Tibial nerve (tissue), 4 donors: Measurements from ENCODE around the gene POLR3GL. TPM values are rescaled to one million over a fixed set of nuclear protein-coding genes. Genes with fewer than 3 reads are reported as not detected.
A peak's percentile ranks its signal among the peaks of the same experiment; 100 is the strongest.
"Not testable (repeated sequence)": the region's sequence is repeated elsewhere in the genome, so short reads cannot be mapped to it uniquely, and the experiment has no call there.

Source experiments
- DNase-seq, 2 donors: peaks; one replicate each; pipeline ENCODE4 v3.0.0-alpha.2; 2019; ENCODE audit warnings: low spot score in 2 of 2
- H3K27ac ChIP-seq, 4 donors: fragments of 200-600 bp; sonication (generic) in 3 of 4; one replicate each; pipeline ENCODE4 v1.5.1; 2017 to 2019; ENCODE audit warnings: mild to moderate bottlenecking in 1 of 4
- H3K27me3 ChIP-seq, 2 donors: fragments of 200-600 bp; sonication (generic) in 1 of 2; one replicate each; pipeline versions ENCODE4 v1.5.1 to v1.6.0; 2017 to 2019
- H3K36me3 ChIP-seq, 3 donors: fragments of 200-600 bp; sonication (generic); one replicate each; pipeline ENCODE4 v1.5.1; 2018 to 2019
- H3K4me1 ChIP-seq, 4 donors: fragments of 200-600 bp; sonication (generic) in 3 of 4; one replicate each; pipeline ENCODE4 v1.5.1; 2017 to 2019
- H3K4me3 ChIP-seq, 4 donors: fragments of 200-600 bp; sonication (generic) in 3 of 4; one replicate each; pipeline ENCODE4 v1.5.1; 2017 to 2019; ENCODE audit warnings: mild to moderate bottlenecking in 1 of 4, moderate library complexity in 1 of 4
- H3K9me3 ChIP-seq, 4 donors: fragments of 200-600 bp; sonication (generic) in 3 of 4; one replicate each; pipeline ENCODE4 v1.5.1; 2017 to 2019
- EP300 ChIP-seq, 2 donors: sonication (generic); formaldehyde crosslinking; IDR thresholded peaks; one replicate each; pipeline ENCODE4 v1.6.1; 2017; ENCODE audit warnings: antibody characterized with exemption in 2 of 2, mild to moderate bottlenecking in 1 of 2
- POLR2A ChIP-seq, 2 donors: fragments of 450-650 bp; IDR thresholded peaks; one replicate each; pipeline ENCODE4 v1.6.1; 2017; ENCODE audit warnings: antibody characterized with exemption in 2 of 2, mild to moderate bottlenecking in 2 of 2, moderate library complexity in 2 of 2
- whole genome bisulfite sequencing, 2 donors: methylation state at CpG; one replicate each; pipeline ENCODE4 v1.1.5; 2018; 5-methylcytosine and 5-hydroxymethylcytosine counted together
- total RNA-seq, 4 donors: library from RNA; depleted of rRNA; stranded (reverse); fragments of >200 nt; gene quantifications; one replicate each; pipeline ENCODE4 v1.1.0, GENCODE V29; 2016
- TF ChIP-seq, protein P1 (sequence below), 5 experiments: fragments of 200-600 bp in 3 of 5; fragments of 450-650 bp in 2 of 5; sonication (generic) in 3 of 5; IDR thresholded peaks; one replicate each; pipeline ENCODE4 v1.5.1; 2016 to 2019; ENCODE audit warnings: antibody characterized with exemption in 5 of 5, mild to moderate bottlenecking in 3 of 5, moderate library complexity in 2 of 5

Gene POLR3GL
- total RNA-seq, 4 donors from 2014 or later = 20.1 to 33.1 (median 28.9) TPM

DNA sequence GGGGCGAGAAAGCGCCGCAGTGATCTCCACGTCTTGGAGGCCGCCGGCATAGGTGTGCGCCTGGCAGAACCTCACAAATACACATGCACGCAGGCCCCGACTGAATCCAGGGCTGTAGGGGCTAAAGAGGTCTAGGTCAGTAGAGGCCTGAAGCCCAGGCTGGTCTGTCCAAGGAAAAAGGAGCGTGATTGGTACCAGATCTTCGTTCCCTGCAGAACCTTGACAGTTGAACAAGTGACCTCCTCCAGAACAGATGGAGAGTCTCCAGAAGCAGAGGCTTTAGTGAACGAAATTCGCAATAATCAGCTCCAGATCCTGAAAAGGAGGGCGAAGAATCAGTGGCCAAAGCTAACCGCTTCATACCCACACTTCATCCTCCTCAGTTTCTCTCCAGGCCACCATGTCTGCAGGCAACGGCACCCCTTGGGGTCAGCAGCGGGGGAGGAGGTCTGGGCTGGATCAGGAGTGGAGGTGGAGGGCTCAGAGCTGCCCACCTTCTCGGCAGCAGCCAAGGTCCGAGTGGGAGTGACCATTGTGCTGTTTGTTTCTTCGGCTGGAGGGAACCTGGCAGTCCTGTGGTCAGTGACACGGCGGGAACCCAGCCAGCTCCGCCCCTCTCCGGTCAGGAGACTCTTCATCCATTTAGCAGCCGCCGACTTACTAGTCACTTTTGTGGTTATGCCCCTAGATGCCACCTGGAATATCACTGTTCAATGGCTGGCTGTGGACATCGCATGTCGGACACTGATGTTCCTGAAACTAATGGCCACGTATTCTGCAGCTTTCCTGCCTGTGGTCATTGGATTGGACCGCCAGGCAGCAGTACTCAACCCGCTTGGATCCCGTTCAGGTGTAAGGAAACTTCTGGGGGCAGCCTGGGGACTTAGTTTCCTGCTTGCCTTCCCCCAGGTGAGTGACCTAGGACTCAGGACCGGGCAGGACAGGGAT lies 45.2 kb upstream of the POLR3GL start:
- peak in 1 of 2 donors; percentile 32 for DNase-seq

DNA sequence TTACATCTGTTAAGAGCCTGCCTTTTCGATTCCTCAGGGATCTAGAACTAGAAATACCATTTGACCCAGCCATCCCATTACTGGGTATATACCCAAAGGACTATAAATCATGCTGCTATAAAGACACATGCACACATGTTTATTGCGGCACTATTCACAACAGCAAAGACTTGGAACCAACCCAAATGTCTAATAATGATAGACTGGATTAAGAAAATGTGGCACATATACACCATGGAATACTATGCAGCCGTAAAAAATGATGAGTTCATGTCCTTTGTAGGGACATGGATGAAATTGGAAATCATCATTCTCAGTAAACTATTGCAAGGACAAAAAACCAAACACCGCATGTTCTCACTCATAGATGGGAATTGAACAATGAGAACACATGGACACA lies 44.2 kb upstream of the POLR3GL start:
- not testable (repeated sequence) for H3K27ac ChIP-seq, H3K9me3 ChIP-seq, H3K4me3 ChIP-seq, DNase-seq, H3K27me3 ChIP-seq
- H3K4me1 ChIP-seq = peaks cover 0 to 31% (median 18%) of the 10 kb centered on the region in 4 donors
- WGBS, 2 donors = 81 to 93% methylated on average over 3 of the region's 4 CpGs
- H3K36me3 ChIP-seq = peaks cover 0 to 32% (median 0%) of the 10 kb centered on the region in 3 donors

More for the DNA sequence above, 45.2 kb upstream of the POLR3GL start:
- peak overlapping the region; percentile 77 to 82 (median 80) for H3K4me3 ChIP-seq
- H3K27ac ChIP-seq = peak overlapping the region; percentile 75 to 95 (median 89)
- H3K27me3 ChIP-seq = no peaks in the 10 kb centered on the region
- peaks cover 0 to 31% (median 18%) of the 10 kb centered on the region in 4 donors for H3K4me1 ChIP-seq
- H3K36me3 ChIP-seq = peaks cover 0 to 43% (median 0%) of the 10 kb centered on the region in 3 donors
- TF ChIP-seq POLR2A (IDR thresholded peaks at IDR 0.05) = no peak
- TF ChIP-seq EP300 (IDR thresholded peaks at IDR 0.05) = no peak
- TF ChIP-seq, protein P1, sequence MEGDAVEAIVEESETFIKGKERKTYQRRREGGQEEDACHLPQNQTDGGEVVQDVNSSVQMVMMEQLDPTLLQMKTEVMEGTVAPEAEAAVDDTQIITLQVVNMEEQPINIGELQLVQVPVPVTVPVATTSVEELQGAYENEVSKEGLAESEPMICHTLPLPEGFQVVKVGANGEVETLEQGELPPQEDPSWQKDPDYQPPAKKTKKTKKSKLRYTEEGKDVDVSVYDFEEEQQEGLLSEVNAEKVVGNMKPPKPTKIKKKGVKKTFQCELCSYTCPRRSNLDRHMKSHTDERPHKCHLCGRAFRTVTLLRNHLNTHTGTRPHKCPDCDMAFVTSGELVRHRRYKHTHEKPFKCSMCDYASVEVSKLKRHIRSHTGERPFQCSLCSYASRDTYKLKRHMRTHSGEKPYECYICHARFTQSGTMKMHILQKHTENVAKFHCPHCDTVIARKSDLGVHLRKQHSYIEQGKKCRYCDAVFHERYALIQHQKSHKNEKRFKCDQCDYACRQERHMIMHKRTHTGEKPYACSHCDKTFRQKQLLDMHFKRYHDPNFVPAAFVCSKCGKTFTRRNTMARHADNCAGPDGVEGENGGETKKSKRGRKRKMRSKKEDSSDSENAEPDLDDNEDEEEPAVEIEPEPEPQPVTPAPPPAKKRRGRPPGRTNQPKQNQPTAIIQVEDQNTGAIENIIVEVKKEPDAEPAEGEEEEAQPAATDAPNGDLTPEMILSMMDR (IDR thresholded peaks at IDR 0.05) = no peak
- 5% methylated on average over 23 to 31 of the region's 33 CpGs for WGBS, 2 donors
- H3K9me3 ChIP-seq = no peaks in the 10 kb centered on the region

DNA sequence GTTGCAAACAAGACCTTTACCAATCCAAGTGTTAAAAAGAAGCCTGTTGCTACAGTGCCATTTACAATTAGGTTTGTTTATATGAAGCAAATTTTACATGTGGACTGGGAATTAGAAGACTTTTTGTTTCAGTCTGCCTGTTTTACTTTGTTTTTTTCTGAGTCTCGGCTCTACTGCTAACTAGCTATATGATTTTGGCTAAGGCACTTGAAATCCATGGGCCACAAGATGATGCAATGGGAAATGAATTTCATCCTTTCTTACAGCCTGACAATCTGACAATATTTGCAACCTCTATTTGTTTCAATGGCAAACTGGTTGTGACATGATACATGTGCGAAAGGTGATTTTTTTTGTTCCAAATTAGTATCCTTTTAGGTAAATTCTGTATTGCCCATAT lies 42.2 kb upstream of the POLR3GL start:
- Histone ChIP-seq H3K4me1 (peaks cover 0 to 30% (median 24%) of the 10 kb centered on the region in 4 donors), H3K27me3 (no peaks in the 10 kb centered on the region), H3K27ac (no peak overlapping the region), H3K36me3 (peaks cover 0 to 19% (median 0%) of the 10 kb centered on the region in 3 donors), H3K4me3 (no peak overlapping the region), H3K9me3 (no peaks in the 10 kb centered on the region)
- no peak for DNase-seq
- TF ChIP-seq, protein P1 (IDR thresholded peaks at IDR 0.05) = no peak
- TF ChIP-seq POLR2A (IDR thresholded peaks at IDR 0.05) (no peak), EP300 (IDR thresholded peaks at IDR 0.05) (no peak)
- WGBS, 2 donors = 56 to 57% methylated on average over 2 of the region's 2 CpGs

DNA sequence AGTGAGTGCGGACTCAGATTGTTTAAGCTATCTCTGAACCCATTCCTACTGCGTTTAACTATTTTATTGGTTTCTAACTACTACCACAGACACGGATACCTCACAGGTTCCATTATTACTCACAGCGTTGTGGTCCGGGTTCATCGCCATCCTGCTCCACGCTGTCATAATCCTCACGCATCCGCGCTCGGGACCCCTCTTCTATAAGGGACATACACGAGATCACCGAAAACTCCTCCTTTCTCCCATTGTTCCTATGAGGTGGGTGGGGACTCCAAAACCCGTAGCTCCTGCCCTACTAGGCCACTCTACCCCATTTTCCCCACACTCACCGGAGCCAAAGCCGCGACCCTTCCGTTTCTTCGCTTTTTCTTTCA lies 37.8 kb upstream of the POLR3GL start:
- no peak for TF ChIP-seq POLR2A (IDR thresholded peaks at IDR 0.05)
- no peak for TF ChIP-seq EP300 (IDR thresholded peaks at IDR 0.05)
- TF ChIP-seq, protein P1 (IDR thresholded peaks at IDR 0.05) = no peak
- Histone ChIP-seq H3K27ac (peak overlapping the region; percentile 92 to 100 (median 97)), H3K4me3 (peak overlapping the region; percentile 66 to 86 (median 74)), H3K9me3 (no peaks in the 10 kb centered on the region), H3K4me1 (peaks cover 0 to 24% (median 18%) of the 10 kb centered on the region in 4 donors), H3K27me3 (no peaks in the 10 kb centered on the region), H3K36me3 (peaks cover 0 to 28% (median 0%) of the 10 kb centered on the region in 3 donors)
- no peak for DNase-seq
- 5 to 6% methylated on average over 19 of the region's 19 CpGs for WGBS, 2 donors

DNA sequence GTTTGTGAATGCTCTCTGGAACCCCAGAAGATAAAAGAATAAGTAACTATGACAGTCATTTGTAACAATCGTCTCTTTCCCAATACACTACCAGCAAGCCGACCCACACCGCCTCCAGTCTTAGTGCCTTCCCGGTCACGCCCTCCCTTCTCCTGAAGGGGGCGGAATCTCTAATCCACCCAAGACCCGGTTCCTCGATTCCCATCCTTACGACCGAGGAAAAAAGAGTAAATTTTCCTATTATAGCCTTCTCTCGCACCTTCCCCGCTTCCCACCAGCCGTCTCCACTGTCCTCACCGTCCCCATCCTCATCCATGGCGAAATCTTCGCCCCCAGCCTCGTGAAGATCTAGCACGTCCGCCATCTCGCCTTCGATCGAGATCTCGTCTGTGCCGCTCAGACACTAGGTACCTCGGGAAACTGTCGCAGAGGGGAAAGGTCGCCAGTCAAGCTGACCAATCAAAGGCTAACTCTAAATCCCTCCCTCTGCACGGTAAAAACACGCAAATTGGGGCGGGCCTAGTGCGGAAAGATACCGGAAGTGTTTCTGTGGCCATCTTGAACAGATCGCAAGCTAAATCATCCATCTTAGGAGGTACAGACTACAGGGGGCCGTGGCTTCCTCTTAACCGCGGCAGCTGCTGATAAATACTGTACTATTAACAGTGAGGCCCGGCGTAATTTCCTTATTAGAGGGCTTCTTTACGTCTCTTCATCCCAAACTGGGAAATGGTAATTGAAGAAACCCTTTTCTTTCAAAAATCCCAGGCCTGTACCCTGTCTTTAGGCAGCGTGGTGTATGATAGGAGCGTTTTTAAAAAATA lies 37.2 kb upstream of the POLR3GL start, which contains the start of gene RBM8A:
TSS of gene RBM8A (minus strand) at position 422 of the 824 bp plus-strand sequence. CDS start at position 364, 58 bp downstream.
- H3K27me3 ChIP-seq = no peaks in the 10 kb centered on the region
- H3K27ac ChIP-seq = peak within 1 kb of the TSS; percentile 92 to 100 (median 97)
- H3K4me1 ChIP-seq = peaks cover 0 to 24% (median 18%) of the 10 kb centered on the region in 4 donors
- 0 to 1% methylated on average over 41 of the region's 41 CpGs for WGBS, 2 donors
- peak within 1 kb of the TSS; percentile 66 to 86 (median 74) for H3K4me3 ChIP-seq
- peak; percentile 99 for TF ChIP-seq POLR2A (IDR thresholded peaks at IDR 0.05)
- peak; percentile 62 to 100 for TF ChIP-seq EP300 (IDR thresholded peaks at IDR 0.05)
- TF ChIP-seq, protein P1 (IDR thresholded peaks at IDR 0.05) = peak; percentile 51 to 84 (median 66)
- H3K36me3 ChIP-seq = peaks cover 0 to 34% (median 0%) of the 10 kb centered on the region in 3 donors
- peak; percentile 91 to 97 for DNase-seq
- no peaks in the 10 kb centered on the region for H3K9me3 ChIP-seq
